K562 (cell line): ENCODE results near the gene KCNK4. TPM values are rescaled to one million over a fixed set of nuclear protein-coding genes. Genes with fewer than 3 reads are reported as not detected.
A peak's percentile ranks its signal among the peaks of the same experiment; 100 is the strongest.

Experiments used
- BRCA1 ChIP-seq, 2 experiments: fragments of 450-650 bp in 1 of 2; sonication (generic) in 1 of 2; formaldehyde crosslinking in 1 of 2; IDR thresholded peaks; 2 replicates each; pipeline versions ENCODE4 v1.5.0 to v1.6.1; 2017 to 2020; ENCODE audit warnings: mild to moderate bottlenecking in 1 of 2, missing genetic modification reagents in 1 of 2
- ETV5 ChIP-seq: sonication (generic); formaldehyde crosslinking; IDR thresholded peaks from 2 replicates; pipeline ENCODE4 v1.4.0; 2020; ENCODE audit warnings: low read depth, mild to moderate bottlenecking, missing genetic modification reagents
- GABPB1 ChIP-seq: sonication (generic); formaldehyde crosslinking; IDR thresholded peaks from 2 replicates; pipeline ENCODE4 v1.8.0; 2022; ENCODE audit warnings: mild to moderate bottlenecking, missing genetic modification reagents
- HDAC1 ChIP-seq, 2 experiments: fragments of 450-650 bp; IDR thresholded peaks; 2 replicates each; pipeline ENCODE4 v1.6.1; 2016 to 2017; ENCODE audit warnings: inconsistent platforms in 1 of 2, mild to moderate bottlenecking in 1 of 2, moderate library complexity in 1 of 2
- MED1 ChIP-seq: sonication (generic); formaldehyde crosslinking; IDR thresholded peaks from 2 replicates; pipeline ENCODE4 v1.8.1; 2023; ENCODE audit warnings: missing genetic modification reagents, borderline replicate concordance
- MYC ChIP-seq, 2 experiments: fragments of 250-450 bp in 1 of 2; sonication (Bioruptor Pico) in 1 of 2; IDR thresholded peaks; 2 replicates each; pipeline versions ENCODE4 v1.5.1 to v1.6.1; 2012 to 2021; ENCODE audit warnings: low read depth in 2 of 2, borderline replicate concordance in 1 of 2, improper control_type of control experiment in 1 of 2, low read length in 1 of 2, mild to moderate bottlenecking in 1 of 2, moderate library complexity in 1 of 2
- NBN ChIP-seq: fragments of 450-650 bp; IDR thresholded peaks from 2 replicates; pipeline ENCODE4 v1.6.1; 2016; ENCODE audit warnings: low read depth, mild to moderate bottlenecking
- NCOR1 ChIP-seq: fragments of 450-650 bp; IDR thresholded peaks from 2 replicates; pipeline ENCODE4 v1.6.1; 2016; ENCODE audit warnings: mild to moderate bottlenecking, moderate library complexity
- NONO ChIP-seq, 2 experiments: fragments of 200-400 bp in 1 of 2; fragments of 450-650 bp in 1 of 2; formaldehyde crosslinking in 1 of 2; IDR thresholded peaks; 2 replicates each; pipeline ENCODE4 v1.6.1; 2017; ENCODE audit warnings: low read depth in 2 of 2, mild to moderate bottlenecking in 2 of 2, moderate library complexity in 2 of 2, low read length in 1 of 2
- RBFOX2 ChIP-seq: fragments of 200-400 bp; formaldehyde crosslinking; IDR thresholded peaks from 2 replicates; pipeline ENCODE4 v1.6.1; 2017; ENCODE audit warnings: low read depth, mild to moderate bottlenecking, low read length, moderate library complexity
- TFAP4 ChIP-seq: sonication (generic); formaldehyde crosslinking; IDR thresholded peaks from 2 replicates; pipeline ENCODE4 v1.8.0; 2022; ENCODE audit warnings: missing genetic modification reagents, mild to moderate bottlenecking, moderate library complexity, borderline replicate concordance
- ZNF408 ChIP-seq: fragments of 250-450 bp; sonication (Bioruptor Pico); IDR thresholded peaks from 2 replicates; pipeline ENCODE4 v1.4.0; 2020; ENCODE audit warnings: low read depth, mild to moderate bottlenecking, moderate library complexity
- polyA plus RNA-seq, 8 experiments: library from polyadenylated mRNA; depleted of rRNA in 4 of 8; stranded (reverse) in 5 of 8; unstranded in 3 of 8; fragments of >200 nt; fragmentation: Nextera tagmentation in 2 of 8; fragmentation: Illumina TruSeq in 1 of 8; extraction: Ambion mirVana in 2 of 8; extraction: Trizol in 1 of 8; gene quantifications; 2 replicates each; pipeline versions ENCODE4 v1.2.1 to v1.2.3, GENCODE V29; 2011 to 2014; ENCODE audit warnings: inconsistent platforms in 1 of 8, missing spikeins in 1 of 8
- total RNA-seq, 7 experiments: library from RNA; depleted of rRNA in 6 of 7; stranded (reverse); fragments of >200 nt in 6 of 7; fragmentation: Illumina TruSeq in 2 of 7; extraction: Trizol in 2 of 7; gene quantifications; 2 replicates each; pipeline versions ENCODE4 v1.2.1 to v1.2.3, GENCODE V29; 2011 to 2021; ENCODE audit warnings: low replicate concordance in 1 of 7
- TF ChIP-seq, protein P1 (sequence below): fragments of 200-800 bp; sonication (Bioruptor generic); IDR thresholded peaks from 2 replicates; pipeline ENCODE4 v1.6.1; 2016; ENCODE audit warnings: missing genetic modification characterization, missing compliant biosample characterization
- TF ChIP-seq, protein P2 (sequence below): fragments of 450-650 bp; IDR thresholded peaks from 2 replicates; pipeline ENCODE4 v1.6.1; 2017; ENCODE audit warnings: antibody characterized with exemption, mild to moderate bottlenecking

KCNK4 gene
- total and polyA plus RNA-seq, 9 of the 15 experiments (the other 6 are each of a cell fraction or from before 2014, with no cell fraction given): not detected

- TF ChIP-seq MYC (IDR thresholded peaks at IDR 0.05; ENCODE audit: low read depth, low read length) (peak; percentile 67), MYC (CRISPR knock-in tag; IDR thresholded peaks at IDR 0.05; ENCODE audit: borderline replicate concordance, low read depth) (no peak), NONO (IDR thresholded peaks at IDR 0.05; ENCODE audit: low read depth in 2 of 2, low read length in 1 of 2) (peak in 1 of 2 experiments; percentile 82; a peak in 1 of 4 replicates), GABPB1 (peak; percentile 64; the same call in 1 of the 2 replicates), ETV5 (CRISPR knock-in tag) (peak; percentile 46; the same call in 1 of the 2 replicates), TFAP4 (CRISPR knock-in tag) (0 out of 2 replicates have a peak, but pooled peaks have one; percentile 38), NBN (no peak), BRCA1 (IDR thresholded peaks at IDR 0.05) (no peak), BRCA1 (CRISPR knock-in tag; IDR thresholded peaks at IDR 0.05) (no peak), NCOR1 (no peak), RBFOX2 (peak; percentile 67), MED1 (CRISPR knock-in tag) (no peak), ZNF408 (CRISPR knock-in tag) (no peak), HDAC1 (IDR thresholded peaks at IDR 0.05) (peak in 1 of 2 experiments; percentile 56; a peak in 1 of 4 replicates)
- TF ChIP-seq, protein P1, sequence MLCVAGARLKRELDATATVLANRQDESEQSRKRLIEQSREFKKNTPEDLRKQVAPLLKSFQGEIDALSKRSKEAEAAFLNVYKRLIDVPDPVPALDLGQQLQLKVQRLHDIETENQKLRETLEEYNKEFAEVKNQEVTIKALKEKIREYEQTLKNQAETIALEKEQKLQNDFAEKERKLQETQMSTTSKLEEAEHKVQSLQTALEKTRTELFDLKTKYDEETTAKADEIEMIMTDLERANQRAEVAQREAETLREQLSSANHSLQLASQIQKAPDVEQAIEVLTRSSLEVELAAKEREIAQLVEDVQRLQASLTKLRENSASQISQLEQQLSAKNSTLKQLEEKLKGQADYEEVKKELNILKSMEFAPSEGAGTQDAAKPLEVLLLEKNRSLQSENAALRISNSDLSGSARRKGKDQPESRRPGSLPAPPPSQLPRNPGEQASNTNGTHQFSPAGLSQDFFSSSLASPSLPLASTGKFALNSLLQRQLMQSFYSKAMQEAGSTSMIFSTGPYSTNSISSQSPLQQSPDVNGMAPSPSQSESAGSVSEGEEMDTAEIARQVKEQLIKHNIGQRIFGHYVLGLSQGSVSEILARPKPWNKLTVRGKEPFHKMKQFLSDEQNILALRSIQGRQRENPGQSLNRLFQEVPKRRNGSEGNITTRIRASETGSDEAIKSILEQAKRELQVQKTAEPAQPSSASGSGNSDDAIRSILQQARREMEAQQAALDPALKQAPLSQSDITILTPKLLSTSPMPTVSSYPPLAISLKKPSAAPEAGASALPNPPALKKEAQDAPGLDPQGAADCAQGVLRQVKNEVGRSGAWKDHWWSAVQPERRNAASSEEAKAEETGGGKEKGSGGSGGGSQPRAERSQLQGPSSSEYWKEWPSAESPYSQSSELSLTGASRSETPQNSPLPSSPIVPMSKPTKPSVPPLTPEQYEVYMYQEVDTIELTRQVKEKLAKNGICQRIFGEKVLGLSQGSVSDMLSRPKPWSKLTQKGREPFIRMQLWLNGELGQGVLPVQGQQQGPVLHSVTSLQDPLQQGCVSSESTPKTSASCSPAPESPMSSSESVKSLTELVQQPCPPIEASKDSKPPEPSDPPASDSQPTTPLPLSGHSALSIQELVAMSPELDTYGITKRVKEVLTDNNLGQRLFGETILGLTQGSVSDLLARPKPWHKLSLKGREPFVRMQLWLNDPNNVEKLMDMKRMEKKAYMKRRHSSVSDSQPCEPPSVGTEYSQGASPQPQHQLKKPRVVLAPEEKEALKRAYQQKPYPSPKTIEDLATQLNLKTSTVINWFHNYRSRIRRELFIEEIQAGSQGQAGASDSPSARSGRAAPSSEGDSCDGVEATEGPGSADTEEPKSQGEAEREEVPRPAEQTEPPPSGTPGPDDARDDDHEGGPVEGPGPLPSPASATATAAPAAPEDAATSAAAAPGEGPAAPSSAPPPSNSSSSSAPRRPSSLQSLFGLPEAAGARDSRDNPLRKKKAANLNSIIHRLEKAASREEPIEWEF (CRISPR knock-in tag): no peak
- TF ChIP-seq, protein P2, sequence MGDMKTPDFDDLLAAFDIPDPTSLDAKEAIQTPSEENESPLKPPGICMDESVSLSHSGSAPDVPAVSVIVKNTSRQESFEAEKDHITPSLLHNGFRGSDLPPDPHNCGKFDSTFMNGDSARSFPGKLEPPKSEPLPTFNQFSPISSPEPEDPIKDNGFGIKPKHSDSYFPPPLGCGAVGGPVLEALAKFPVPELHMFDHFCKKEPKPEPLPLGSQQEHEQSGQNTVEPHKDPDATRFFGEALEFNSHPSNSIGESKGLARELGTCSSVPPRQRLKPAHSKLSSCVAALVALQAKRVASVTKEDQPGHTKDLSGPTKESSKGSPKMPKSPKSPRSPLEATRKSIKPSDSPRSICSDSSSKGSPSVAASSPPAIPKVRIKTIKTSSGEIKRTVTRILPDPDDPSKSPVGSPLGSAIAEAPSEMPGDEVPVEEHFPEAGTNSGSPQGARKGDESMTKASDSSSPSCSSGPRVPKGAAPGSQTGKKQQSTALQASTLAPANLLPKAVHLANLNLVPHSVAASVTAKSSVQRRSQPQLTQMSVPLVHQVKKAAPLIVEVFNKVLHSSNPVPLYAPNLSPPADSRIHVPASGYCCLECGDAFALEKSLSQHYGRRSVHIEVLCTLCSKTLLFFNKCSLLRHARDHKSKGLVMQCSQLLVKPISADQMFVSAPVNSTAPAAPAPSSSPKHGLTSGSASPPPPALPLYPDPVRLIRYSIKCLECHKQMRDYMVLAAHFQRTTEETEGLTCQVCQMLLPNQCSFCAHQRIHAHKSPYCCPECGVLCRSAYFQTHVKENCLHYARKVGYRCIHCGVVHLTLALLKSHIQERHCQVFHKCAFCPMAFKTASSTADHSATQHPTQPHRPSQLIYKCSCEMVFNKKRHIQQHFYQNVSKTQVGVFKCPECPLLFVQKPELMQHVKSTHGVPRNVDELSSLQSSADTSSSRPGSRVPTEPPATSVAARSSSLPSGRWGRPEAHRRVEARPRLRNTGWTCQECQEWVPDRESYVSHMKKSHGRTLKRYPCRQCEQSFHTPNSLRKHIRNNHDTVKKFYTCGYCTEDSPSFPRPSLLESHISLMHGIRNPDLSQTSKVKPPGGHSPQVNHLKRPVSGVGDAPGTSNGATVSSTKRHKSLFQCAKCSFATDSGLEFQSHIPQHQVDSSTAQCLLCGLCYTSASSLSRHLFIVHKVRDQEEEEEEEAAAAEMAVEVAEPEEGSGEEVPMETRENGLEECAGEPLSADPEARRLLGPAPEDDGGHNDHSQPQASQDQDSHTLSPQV: no peak; the same call in 1 of the 2 replicates
Observed at GRCh38 chr11:64251016-64251752, 39.9 kb upstream of the KCNK4 start, which contains the start of gene PLCB3 (continued).
